AG09319 (cell line): ENCODE data around the gene SPTBN1.

ENCODE experiments used
- DNase-seq: peaks from one replicate; pipeline ENCODE4 v3.0.0-alpha.2; 2010; ENCODE audit warnings: low read depth; ENCODE audit errors: extremely low read depth
- CTCF ChIP-seq: IDR thresholded peaks from 2 replicates; pipeline ENCODE4 v1.5.1; 2011; ENCODE audit warnings: low read depth, mild to moderate bottlenecking, inconsistent platforms, low read length, moderate library complexity

Gene SPTBN1

DNA sequence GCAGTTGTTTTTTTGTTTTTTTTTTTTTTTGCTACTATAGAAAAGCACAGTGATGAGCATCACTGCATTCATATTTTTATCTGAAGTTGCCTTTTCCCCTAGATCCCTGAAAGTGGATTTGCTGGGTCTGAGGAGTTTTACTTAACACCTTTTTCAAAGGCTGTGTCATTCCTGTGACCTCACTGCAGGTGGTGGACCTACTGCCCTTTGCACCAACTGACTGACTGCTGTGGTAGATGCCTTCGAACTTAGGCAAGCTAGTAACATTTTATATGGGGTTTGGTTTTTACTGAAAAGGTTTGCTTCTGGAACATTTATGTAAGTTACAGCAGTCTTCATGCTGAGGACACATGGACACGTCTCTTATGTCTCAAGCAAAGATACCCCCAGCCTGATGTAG, 36.2 kb downstream of the SPTBN1 start:
- no peak for TF ChIP-seq CTCF
- DNase-seq, result no peak

DNA sequence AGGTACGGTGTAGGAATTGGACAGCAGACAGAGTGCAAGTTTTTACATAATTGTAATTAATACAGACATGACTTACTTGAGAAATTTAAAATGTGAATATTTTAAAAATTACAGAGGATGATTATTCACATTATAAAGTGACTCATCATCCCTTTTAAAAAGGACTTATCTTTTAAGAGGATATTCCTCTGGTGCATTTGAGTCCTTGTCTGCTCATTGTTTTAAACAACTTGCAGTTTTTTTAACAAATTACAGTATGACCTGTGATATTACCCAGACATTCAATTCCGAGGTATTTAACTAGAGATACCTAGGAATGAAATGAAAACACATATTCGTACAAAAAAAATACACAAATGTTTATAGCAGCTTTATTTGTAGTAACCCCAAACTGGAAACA, 38.0 kb downstream of the SPTBN1 start:
- no peak for DNase-seq
- TF ChIP-seq CTCF, result no peak

DNA sequence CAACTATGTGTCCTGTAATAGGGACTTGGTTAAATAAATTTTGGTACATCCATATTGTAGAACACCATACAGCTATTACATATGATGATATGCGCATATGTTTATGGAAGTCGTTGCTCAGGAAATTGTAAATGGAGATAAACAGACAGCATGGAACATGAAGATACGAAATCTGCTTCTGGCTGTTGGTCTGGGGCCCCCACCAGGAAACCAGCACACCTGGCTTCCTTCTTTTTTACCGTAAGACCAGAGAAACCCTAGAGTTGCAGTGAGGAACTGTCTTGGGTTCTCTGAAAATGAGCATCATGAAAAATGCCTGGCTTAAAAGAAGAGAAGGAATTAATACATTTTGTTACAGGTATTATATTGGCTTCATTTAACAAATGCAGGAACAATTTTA, 40.8 kb downstream of the SPTBN1 start:
- no peak for TF ChIP-seq CTCF
- no peak for DNase-seq

GRCh38 chr2:54497763-54498680, 41.9 kb downstream of the SPTBN1 start:
- peak; percentile 23 for TF ChIP-seq CTCF
- DNase-seq, result no peak

GRCh38 chr2:54499661-54500060, 43.5 kb downstream of the SPTBN1 start:
- DNase-seq, result no peak
- no peak for TF ChIP-seq CTCF

GRCh38 chr2:54500404-54501205, 44.5 kb downstream of the SPTBN1 start:
- TF ChIP-seq CTCF, result no peak
- no peak for DNase-seq

GRCh38 chr2:54502731-54503130, 46.6 kb downstream of the SPTBN1 start:
- TF ChIP-seq CTCF, result no peak
- DNase-seq, result no peak
